GM12875 (cell line): Measurements from ENCODE around the gene RPL32.
A peak's percentile ranks its signal among the peaks of the same experiment; 100 is the strongest.

Experiments used
- H3K4me3 ChIP-seq: one replicate; pipeline ENCODE4 v1.5.1; 2011; ENCODE audit warnings: low read depth, low read length, control low read depth
- TF ChIP-seq, protein P1 (sequence below): IDR thresholded peaks from 2 replicates; pipeline ENCODE4 v1.5.1; 2011; ENCODE audit warnings: low read depth, mild to moderate bottlenecking, control low read depth, inconsistent platforms, low read length, moderate library complexity, borderline replicate concordance; ENCODE audit not compliant: insufficient read depth

The RPL32 gene

DNA sequence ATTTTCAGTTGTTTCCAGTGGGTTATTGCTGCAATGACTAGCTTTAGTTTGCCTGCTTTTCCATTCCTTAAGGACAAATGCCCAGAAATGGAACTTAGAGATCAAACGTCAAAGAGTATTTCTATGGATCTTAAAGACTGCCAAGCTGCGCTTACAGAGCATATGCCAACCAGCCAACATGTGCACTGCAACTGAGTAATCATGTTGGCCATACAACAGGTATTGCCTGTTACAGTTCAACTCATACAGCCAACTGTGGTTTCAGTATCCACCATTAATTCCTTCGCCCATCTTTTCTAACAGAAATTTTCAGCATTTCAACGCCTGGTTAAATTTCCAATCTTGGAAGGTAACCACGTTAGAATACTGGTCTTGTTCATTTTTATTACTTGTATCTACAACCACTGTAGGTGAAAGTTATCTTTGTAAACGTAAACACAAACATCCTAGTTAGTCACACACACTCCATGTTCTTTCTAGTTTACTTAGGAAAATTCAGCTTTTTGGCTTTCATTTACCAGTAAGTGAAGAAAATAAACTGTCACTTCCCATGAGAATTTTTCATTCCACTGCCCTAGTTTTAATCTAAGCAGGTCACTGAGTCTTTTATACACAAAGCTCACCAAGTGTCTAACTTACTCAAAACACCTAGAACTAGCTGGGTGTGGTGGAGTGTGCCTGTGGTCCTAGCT lies 3.9 kb downstream of the RPL32 start:
- TF ChIP-seq, protein P1, sequence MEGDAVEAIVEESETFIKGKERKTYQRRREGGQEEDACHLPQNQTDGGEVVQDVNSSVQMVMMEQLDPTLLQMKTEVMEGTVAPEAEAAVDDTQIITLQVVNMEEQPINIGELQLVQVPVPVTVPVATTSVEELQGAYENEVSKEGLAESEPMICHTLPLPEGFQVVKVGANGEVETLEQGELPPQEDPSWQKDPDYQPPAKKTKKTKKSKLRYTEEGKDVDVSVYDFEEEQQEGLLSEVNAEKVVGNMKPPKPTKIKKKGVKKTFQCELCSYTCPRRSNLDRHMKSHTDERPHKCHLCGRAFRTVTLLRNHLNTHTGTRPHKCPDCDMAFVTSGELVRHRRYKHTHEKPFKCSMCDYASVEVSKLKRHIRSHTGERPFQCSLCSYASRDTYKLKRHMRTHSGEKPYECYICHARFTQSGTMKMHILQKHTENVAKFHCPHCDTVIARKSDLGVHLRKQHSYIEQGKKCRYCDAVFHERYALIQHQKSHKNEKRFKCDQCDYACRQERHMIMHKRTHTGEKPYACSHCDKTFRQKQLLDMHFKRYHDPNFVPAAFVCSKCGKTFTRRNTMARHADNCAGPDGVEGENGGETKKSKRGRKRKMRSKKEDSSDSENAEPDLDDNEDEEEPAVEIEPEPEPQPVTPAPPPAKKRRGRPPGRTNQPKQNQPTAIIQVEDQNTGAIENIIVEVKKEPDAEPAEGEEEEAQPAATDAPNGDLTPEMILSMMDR, result no peak
- H3K4me3 ChIP-seq, result no peak overlapping the region

DNA sequence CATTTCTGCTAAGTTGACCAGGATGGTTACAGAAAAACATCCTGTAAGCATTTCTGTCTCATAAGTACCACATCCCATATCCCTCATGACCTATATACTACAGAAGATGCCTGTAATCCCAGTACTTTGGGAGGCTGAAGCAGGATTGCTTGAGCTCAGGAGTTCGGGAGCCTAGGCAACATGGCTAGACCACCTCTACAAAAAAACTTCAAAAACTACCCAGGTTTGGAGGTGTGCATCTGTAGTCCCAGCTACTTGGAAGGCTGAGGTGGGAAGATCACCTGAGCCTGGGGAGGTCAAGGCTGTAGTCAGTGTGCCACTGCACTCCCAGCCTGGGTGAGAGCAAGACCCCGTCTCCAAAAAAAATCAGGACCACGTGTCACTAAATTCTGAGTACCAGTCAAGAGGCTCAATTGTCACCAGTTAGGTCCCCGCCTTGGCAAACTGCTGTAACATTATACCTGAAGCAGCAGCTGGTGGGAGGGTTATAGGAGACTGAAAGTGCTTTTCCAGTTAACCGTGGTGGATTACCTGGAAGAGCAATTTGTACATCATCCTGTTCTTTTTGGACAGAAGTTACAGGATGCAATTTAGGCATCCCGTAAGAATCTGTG lies 6.2 kb downstream of the RPL32 start:
- TF ChIP-seq, protein P1, result no peak
- no peak overlapping the region for H3K4me3 ChIP-seq

DNA sequence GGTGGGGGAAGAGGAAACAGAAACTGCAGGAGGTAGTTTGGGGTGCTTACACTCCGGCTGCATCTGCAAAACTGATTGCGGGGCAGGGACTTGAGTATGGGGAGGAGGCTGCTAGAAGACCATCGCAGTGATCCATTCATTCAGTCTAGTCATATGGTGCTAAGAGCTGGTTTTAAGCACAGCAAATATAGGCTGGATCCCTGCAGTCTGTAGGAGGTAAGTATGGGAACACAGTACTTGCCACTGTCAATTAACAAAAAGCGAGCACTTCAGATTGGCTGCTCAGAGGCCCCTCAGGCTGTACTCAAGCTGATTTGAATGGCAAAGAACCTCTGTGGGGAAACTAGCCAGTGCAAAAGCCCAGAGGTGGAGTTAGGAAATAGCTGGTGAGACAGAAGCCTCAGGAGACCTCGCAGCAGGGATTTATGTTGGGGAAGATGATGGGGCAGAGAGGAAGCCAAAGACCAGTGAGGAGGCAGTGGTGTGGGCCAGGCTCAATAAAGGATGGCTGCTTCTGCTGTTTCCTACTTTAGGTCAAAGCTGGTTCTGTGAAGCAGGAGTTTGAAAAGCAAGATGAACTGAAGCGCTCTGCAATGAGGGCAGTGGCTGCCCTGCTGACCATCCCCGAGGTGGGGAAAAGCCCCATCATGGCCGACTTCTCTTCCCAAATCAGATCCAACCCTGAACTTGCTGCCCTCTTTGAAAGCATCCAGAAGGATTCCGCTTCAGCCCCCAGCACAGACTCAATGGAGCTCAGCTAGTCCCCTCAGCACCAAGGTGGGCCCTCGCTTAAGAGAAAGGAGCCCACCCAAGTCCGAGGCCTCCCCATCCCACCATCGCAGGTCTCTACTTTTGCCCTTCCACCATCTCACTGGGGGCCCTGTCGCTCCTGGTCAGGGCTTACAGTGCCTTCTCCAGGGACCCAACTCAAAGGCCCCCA lies 7.9 kb downstream of the RPL32 start:
- no peak overlapping the region for H3K4me3 ChIP-seq
- TF ChIP-seq, protein P1, result no peak

DNA sequence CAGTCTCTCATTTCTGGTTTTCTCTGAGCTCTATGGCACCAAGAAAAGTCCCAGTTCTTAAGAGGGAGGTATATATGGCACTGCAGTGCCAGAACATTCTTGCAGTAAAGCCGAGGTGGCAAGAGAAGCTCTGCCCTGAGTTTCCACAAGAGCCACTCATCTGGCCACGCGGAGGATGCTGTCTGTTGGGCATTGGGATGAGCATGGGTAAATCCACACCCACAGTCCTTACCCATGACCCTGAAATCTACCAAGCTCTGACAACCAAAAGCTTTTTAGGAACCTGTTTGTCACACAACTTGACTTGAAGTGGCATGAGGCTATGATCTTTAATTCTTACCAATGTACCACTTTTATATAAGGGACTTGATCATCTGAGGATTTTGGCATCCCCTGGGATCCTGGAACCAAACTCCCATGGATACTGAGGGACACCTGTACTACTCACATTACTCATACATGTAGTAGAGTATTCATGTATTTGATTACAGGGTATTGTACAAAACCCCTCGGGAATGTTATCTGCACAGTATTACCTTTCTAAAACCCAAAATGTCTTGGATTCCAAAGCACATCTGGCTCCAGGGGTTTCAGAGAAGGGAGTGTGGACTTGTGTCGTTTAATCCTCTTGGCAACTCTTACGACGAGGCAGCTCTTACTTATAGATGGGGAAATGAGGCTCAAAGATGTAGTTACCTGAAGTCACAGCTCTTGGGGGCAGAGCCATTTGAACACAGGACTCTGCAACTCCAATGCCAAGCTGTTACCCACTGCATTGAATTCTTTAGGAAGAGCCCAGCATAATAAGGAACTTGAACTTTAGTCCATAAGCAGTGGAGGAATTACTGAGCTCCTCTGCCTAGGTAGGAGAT lies 8.8 kb downstream of the RPL32 start:
- no peak overlapping the region for H3K4me3 ChIP-seq
- TF ChIP-seq, protein P1, result no peak

DNA sequence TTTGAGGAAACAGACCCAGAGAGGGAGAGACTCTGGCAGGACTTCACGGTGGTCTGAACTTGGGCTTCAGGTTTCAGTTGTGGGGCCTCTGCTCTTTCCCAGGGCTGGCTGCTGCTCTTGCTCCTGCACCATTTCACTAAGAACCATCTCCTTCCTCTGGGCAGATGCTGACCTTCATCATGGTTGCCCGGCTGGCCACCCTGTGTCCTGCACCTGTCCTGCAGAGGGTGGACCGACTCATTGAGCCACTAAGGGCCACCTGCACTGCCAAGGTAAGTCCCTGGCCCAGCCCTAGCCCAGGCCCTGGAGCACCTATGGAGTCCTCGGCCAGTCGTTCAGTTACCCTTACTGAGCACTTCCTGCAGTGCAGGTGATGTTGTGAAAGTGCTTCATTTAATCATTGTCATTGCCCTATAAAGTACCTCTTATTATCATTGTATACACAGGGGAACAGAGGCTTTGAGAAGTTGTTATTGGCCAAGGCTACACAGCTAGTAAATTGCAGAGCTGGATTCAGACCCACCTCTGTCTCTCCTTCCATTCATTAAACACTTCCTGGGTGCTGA lies 10.0 kb downstream of the RPL32 start:
- TF ChIP-seq, protein P1, result no peak
- no peak overlapping the region for H3K4me3 ChIP-seq

DNA sequence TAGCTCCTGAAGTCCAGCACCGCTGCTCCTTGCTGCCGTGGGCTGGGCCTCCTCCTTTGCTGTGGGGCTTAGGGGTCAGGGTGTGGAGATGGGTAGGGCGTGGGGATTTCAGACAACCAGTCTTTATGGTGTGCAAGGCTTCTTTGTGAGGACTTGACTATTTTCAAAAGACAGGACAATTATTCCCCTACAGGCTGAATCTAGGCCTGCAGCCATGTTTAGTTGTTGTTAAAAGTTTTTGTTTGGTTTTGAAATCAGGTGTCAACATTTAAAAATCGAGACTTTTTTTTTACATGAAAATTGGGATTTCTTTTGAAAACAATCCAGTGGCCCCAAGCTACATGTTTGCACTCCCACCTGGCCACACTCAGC lies 10.6 kb downstream of the RPL32 start:
- H3K4me3 ChIP-seq, result no peak overlapping the region
- TF ChIP-seq, protein P1, result peak; percentile 2; the same call in 1 of the 2 replicates
